Measurements from ENCODE around the gene ST3GAL4. TPM values are rescaled to one million over a fixed set of nuclear protein-coding genes. Genes with fewer than 3 reads are reported as not detected.

ST3GAL4 gene
- total and polyA plus RNA-seq, 2 of the 8 experiments (the other 6 are each of a cell fraction or from before 2014, with no cell fraction given), result 15.6 to 20.0 TPM

- Histone ChIP-seq H3K79me2 (ENCODE audit: control insufficient read depth in 1 of 2, insufficient read depth in 2 of 2, low read length in 2 of 2) (peaks cover 0 to 2% of the 10 kb centered on the region in 2 experiments; a peak in 1 of 4 replicates), H2AK5ac (ENCODE audit: low read depth, low read length) (no peak overlapping the region), H3K56ac (replicated peaks; ENCODE audit: insufficient read length, low read depth, low read length) (no peak overlapping the region), H3K4me3 (ENCODE audit: extremely low read depth in 1 of 4, insufficient read depth in 2 of 4, low read depth in 3 of 4, low read length in 4 of 4) (no peak overlapping the region), H4K5ac (ENCODE audit: insufficient read length, low read depth, low read length) (no peak overlapping the region), H2BK120ac (replicated peaks; ENCODE audit: low read depth, low read length) (no peak overlapping the region), H3K9ac (replicated peaks in 1 of 4; ENCODE audit: extremely low read depth in 1 of 4, low read depth in 3 of 4, low read length in 3 of 4) (no peak overlapping the region), H2BK12ac (ENCODE audit: low read depth, low read length) (no peak overlapping the region), H4K20me1 (replicated peaks in 1 of 2; ENCODE audit: control insufficient read depth in 1 of 2, insufficient read depth in 2 of 2, low read length in 2 of 2) (peaks cover 2 to 8% of the 10 kb centered on the region in 2 experiments), H3K9me3 (ENCODE audit: insufficient read depth in 2 of 2, low read depth in 1 of 2, low read length in 1 of 2) (no peaks in the 10 kb centered on the region), H2BK20ac (ENCODE audit: low read length) (no peak overlapping the region), H2BK15ac (ENCODE audit: low read length) (0 out of 2 replicates have a peak overlapping the region, but pooled peaks have one; percentile 41), H3K79me1 (ENCODE audit: low read depth, low read length) (peaks cover 2% of the 10 kb centered on the region; the same call in 1 of the 2 replicates), H3K27ac (ENCODE audit: low read depth, low read length) (no peak overlapping the region), H3K36me3 (ENCODE audit: control insufficient read depth in 2 of 4, insufficient read depth in 4 of 4, low read length in 3 of 4) (peaks cover 0 to 15% (median 4%) of the 10 kb centered on the region in 4 experiments; a peak in 4 of 8 replicates), H4K91ac (replicated peaks; ENCODE audit: insufficient read length, low read length) (no peak overlapping the region), H3K4me2 (ENCODE audit: insufficient read depth in 1 of 2, low read depth in 2 of 2, low read length in 2 of 2) (no peak overlapping the region), H3K14ac (ENCODE audit: insufficient read length) (no peak overlapping the region), H3K27me3 (replicated peaks in 1 of 4; ENCODE audit: control insufficient read depth in 3 of 4, extremely low read depth in 1 of 4, insufficient read depth in 3 of 4, low read length in 3 of 4) (no peaks in the 10 kb centered on the region), H3K18ac (ENCODE audit: extremely low read depth, low read length) (no peak overlapping the region), H2BK5ac (ENCODE audit: low read depth, low read length) (no peak overlapping the region), H4K8ac (ENCODE audit: extremely low read depth, insufficient read depth, low read length) (no peak overlapping the region), H3K23me2 (ENCODE audit: low read depth, low read length) (no peaks in the 10 kb centered on the region), H3K4ac (replicated peaks; ENCODE audit: insufficient read length, low read depth, low read length) (no peak overlapping the region), H3K23ac (ENCODE audit: insufficient read length) (no peak overlapping the region), H3K4me1 (replicated peaks in 1 of 4; ENCODE audit: control insufficient read depth in 3 of 4, insufficient read depth in 4 of 4, low read length in 3 of 4) (peaks cover 0 to 14% (median 6%) of the 10 kb centered on the region in 4 experiments; a peak in 4 of 7 replicates), H2AFZ (ENCODE audit: low read length) (no peak overlapping the region)
- POLR2A ChIA-PET (ENCODE audit: partially characterized antibody), result interaction anchor here (0.8 to 2.2 kb wide), 3 partner anchors 9 to 37 kb away, joined by 3 to 9 read pairs (median 5); no protein-coding TSS in a partner anchor
- 93% methylated on average over 11 of the region's 11 CpGs; no CpG with 5 or more reads in 1 of the 2 experiments for WGBS, 2 experiments (ENCODE audit: extremely low coverage in 1 of 2, insufficient coverage in 1 of 2, insufficient read length in 1 of 2, insufficient replicate concordance in 2 of 2, low coverage in 1 of 2, low lambda C conversion rate in 2 of 2, missing lambda C conversion rate in 1 of 2)
- no peak for FAIRE-seq
- CTCF ChIA-PET (ENCODE audit: partially characterized antibody), result interaction anchor here (1.1 kb wide), 3 partner anchors 33 to 74 kb away, joined by 3 read pairs; no protein-coding TSS in a partner anchor
- TF ChIP-seq HDAC6 (IDR thresholded peaks at IDR 0.05; ENCODE audit: low read depth, low read length) (no peak), PHF8 (conservative IDR thresholded peaks at IDR 0.05; ENCODE audit: low read depth, low read length) (no peak)
- TF ChIP-seq, protein P1, sequence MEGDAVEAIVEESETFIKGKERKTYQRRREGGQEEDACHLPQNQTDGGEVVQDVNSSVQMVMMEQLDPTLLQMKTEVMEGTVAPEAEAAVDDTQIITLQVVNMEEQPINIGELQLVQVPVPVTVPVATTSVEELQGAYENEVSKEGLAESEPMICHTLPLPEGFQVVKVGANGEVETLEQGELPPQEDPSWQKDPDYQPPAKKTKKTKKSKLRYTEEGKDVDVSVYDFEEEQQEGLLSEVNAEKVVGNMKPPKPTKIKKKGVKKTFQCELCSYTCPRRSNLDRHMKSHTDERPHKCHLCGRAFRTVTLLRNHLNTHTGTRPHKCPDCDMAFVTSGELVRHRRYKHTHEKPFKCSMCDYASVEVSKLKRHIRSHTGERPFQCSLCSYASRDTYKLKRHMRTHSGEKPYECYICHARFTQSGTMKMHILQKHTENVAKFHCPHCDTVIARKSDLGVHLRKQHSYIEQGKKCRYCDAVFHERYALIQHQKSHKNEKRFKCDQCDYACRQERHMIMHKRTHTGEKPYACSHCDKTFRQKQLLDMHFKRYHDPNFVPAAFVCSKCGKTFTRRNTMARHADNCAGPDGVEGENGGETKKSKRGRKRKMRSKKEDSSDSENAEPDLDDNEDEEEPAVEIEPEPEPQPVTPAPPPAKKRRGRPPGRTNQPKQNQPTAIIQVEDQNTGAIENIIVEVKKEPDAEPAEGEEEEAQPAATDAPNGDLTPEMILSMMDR (IDR thresholded peaks at IDR 0.05; ENCODE audit: control extremely low read depth in 1 of 3, insufficient read depth in 1 of 3, low read depth in 1 of 3, low read length in 3 of 3), result no peak
- no peak for DNase-seq (ENCODE audit: low read depth in 1 of 2, low spot score in 2 of 2)
Measured at GRCh38 chr11:126344141-126345080, 11.1 kb upstream of the ST3GAL4 start.
